ENCODE data around the gene RAMP1. TPM values are rescaled to one million over a fixed set of nuclear protein-coding genes. Genes with fewer than 3 reads are reported as not detected.
A peak's percentile ranks its signal among the peaks of the same experiment; 100 is the strongest.
"Not testable (repeated sequence)": the region's sequence is repeated elsewhere in the genome, so short reads cannot be mapped to it uniquely, and the experiment has no call there.

Gene RAMP1
- total and polyA plus RNA-seq, 4 donors: 109 to 423 (median 279) TPM

GRCh38 chr2:237946423-237946822 lies 87.0 kb downstream of the RAMP1 start:
- no peak overlapping the region for H3K27ac ChIP-seq (ENCODE audit: low read depth in 1 of 2, low read length in 2 of 2)
- no peak for DNase-seq
- no peaks in the 10 kb centered on the region for H3K36me3 ChIP-seq (ENCODE audit: control insufficient read depth in 1 of 2, insufficient read depth in 2 of 2, low read length in 1 of 2)
- H3K9me3 ChIP-seq (ENCODE audit: control insufficient read depth, low read length): peaks cover 2% of the 10 kb centered on the region
- no peak for ATAC-seq (ENCODE audit: low FRiP score)
- 63 to 76% methylated on average over 1 of the region's 1 CpG for WGBS, 2 donors
- no peak overlapping the region for H3K4me3 ChIP-seq (ENCODE audit: low read length in 2 of 2)
- H3K27me3 ChIP-seq (ENCODE audit: control insufficient read depth in 1 of 2, insufficient read depth in 2 of 2, low read length in 1 of 2): no peaks in the 10 kb centered on the region
- H3K4me1 ChIP-seq (ENCODE audit: control insufficient read depth in 1 of 2, insufficient read depth in 2 of 2, low read length in 2 of 2): no peaks in the 10 kb centered on the region
- intact Hi-C loops (cut with DNase I): no loop called here

GRCh38 chr2:237951354-237951753 lies 91.9 kb downstream of the RAMP1 start:
- H3K9me3 ChIP-seq (ENCODE audit: control insufficient read depth, low read length); H3K4me1 ChIP-seq (ENCODE audit: control insufficient read depth in 1 of 2, insufficient read depth in 2 of 2, low read length in 2 of 2); H3K36me3 ChIP-seq (ENCODE audit: control insufficient read depth in 1 of 2, insufficient read depth in 2 of 2, low read length in 1 of 2); ATAC-seq (ENCODE audit: low FRiP score); H3K27ac ChIP-seq (ENCODE audit: low read depth in 1 of 2, low read length in 2 of 2); H3K27me3 ChIP-seq (ENCODE audit: control insufficient read depth in 1 of 2, insufficient read depth in 2 of 2, low read length in 1 of 2); intact Hi-C loops (cut with DNase I); DNase-seq; H3K4me3 ChIP-seq (ENCODE audit: low read length in 2 of 2): not testable (repeated sequence)
- WGBS, 2 donors: 83 to 88% methylated on average over 4 of the region's 4 CpGs

GRCh38 chr2:237951878-237952277 lies 92.5 kb downstream of the RAMP1 start:
- no peak for DNase-seq
- intact Hi-C loops (cut with DNase I): no loop called here
- Histone ChIP-seq H3K4me1 (ENCODE audit: control insufficient read depth in 1 of 2, insufficient read depth in 2 of 2, low read length in 2 of 2) (no peaks in the 10 kb centered on the region), H3K27ac (ENCODE audit: low read depth in 1 of 2, low read length in 2 of 2) (no peak overlapping the region), H3K27me3 (ENCODE audit: control insufficient read depth in 1 of 2, insufficient read depth in 2 of 2, low read length in 1 of 2) (no peaks in the 10 kb centered on the region), H3K9me3 (ENCODE audit: control insufficient read depth, low read length) (no peaks in the 10 kb centered on the region), H3K36me3 (ENCODE audit: control insufficient read depth in 1 of 2, insufficient read depth in 2 of 2, low read length in 1 of 2) (no peaks in the 10 kb centered on the region), H3K4me3 (ENCODE audit: low read length in 2 of 2) (no peak overlapping the region)
- WGBS, 2 donors: 88 to 91% methylated on average over 3 of the region's 3 CpGs
- no peak for ATAC-seq (ENCODE audit: low FRiP score)

GRCh38 chr2:237952851-237953250 lies 93.4 kb downstream of the RAMP1 start:
- no peak for ATAC-seq (ENCODE audit: low FRiP score)
- no peak overlapping the region for H3K4me3 ChIP-seq (ENCODE audit: low read length in 2 of 2)
- no peaks in the 10 kb centered on the region for H3K36me3 ChIP-seq (ENCODE audit: control insufficient read depth in 1 of 2, insufficient read depth in 2 of 2, low read length in 1 of 2)
- DNase-seq: no peak
- H3K27me3 ChIP-seq (ENCODE audit: control insufficient read depth in 1 of 2, insufficient read depth in 2 of 2, low read length in 1 of 2): no peaks in the 10 kb centered on the region
- no peaks in the 10 kb centered on the region for H3K4me1 ChIP-seq (ENCODE audit: control insufficient read depth in 1 of 2, insufficient read depth in 2 of 2, low read length in 2 of 2)
- intact Hi-C loops (cut with DNase I): no loop called here
- WGBS, 2 donors: 90 to 91% methylated on average over 2 of the region's 2 CpGs
- no peaks in the 10 kb centered on the region for H3K9me3 ChIP-seq (ENCODE audit: control insufficient read depth, low read length)
- H3K27ac ChIP-seq (ENCODE audit: low read depth in 1 of 2, low read length in 2 of 2): no peak overlapping the region

GRCh38 chr2:237955640-237956401 lies 96.4 kb downstream of the RAMP1 start:
- ATAC-seq (ENCODE audit: low FRiP score) (peak; percentile 51), DNase-seq (peak in 1 of 2 donors; percentile 76)
- no peak overlapping the region for H3K27ac ChIP-seq (ENCODE audit: low read depth in 1 of 2, low read length in 2 of 2)
- H3K9me3 ChIP-seq (ENCODE audit: control insufficient read depth, low read length): no peaks in the 10 kb centered on the region
- no peaks in the 10 kb centered on the region for H3K4me1 ChIP-seq (ENCODE audit: control insufficient read depth in 1 of 2, insufficient read depth in 2 of 2, low read length in 2 of 2)
- WGBS, 2 donors: 8% methylated on average over 51 to 64 of the region's 64 CpGs
- peak overlapping the region in 1 of 2 donors; percentile 27 for H3K4me3 ChIP-seq (ENCODE audit: low read length in 2 of 2)
- intact Hi-C loops (cut with DNase I): no loop called here
- H3K27me3 ChIP-seq (ENCODE audit: control insufficient read depth in 1 of 2, insufficient read depth in 2 of 2, low read length in 1 of 2): no peaks in the 10 kb centered on the region
- H3K36me3 ChIP-seq (ENCODE audit: control insufficient read depth in 1 of 2, insufficient read depth in 2 of 2, low read length in 1 of 2): no peaks in the 10 kb centered on the region

- Histone ChIP-seq H3K27me3 (ENCODE audit: control insufficient read depth in 1 of 2, insufficient read depth in 2 of 2, low read length in 1 of 2) (no peaks in the 10 kb centered on the region), H3K9me3 (ENCODE audit: control insufficient read depth, low read length) (no peaks in the 10 kb centered on the region), H3K36me3 (ENCODE audit: control insufficient read depth in 1 of 2, insufficient read depth in 2 of 2, low read length in 1 of 2) (no peaks in the 10 kb centered on the region), H3K27ac (ENCODE audit: low read depth in 1 of 2, low read length in 2 of 2) (no peak overlapping the region), H3K4me1 (ENCODE audit: control insufficient read depth in 1 of 2, insufficient read depth in 2 of 2, low read length in 2 of 2) (no peaks in the 10 kb centered on the region), H3K4me3 (ENCODE audit: low read length in 2 of 2) (peak overlapping the region in 1 of 2 donors; percentile 27)
- DNase-seq: no peak
- 13 to 14% methylated on average over 20 to 23 of the region's 23 CpGs for whole genome bisulfite sequencing, 2 donors
- ATAC-seq (ENCODE audit: low FRiP score): no peak
- intact Hi-C loops (cut with DNase I): no loop called here
Observed at GRCh38 chr2:237956402-237956736, 96.9 kb downstream of the RAMP1 start.

GRCh38 chr2:237961637-237962036 lies 102.2 kb downstream of the RAMP1 start:
- intact Hi-C loops (cut with DNase I): no loop called here
- DNase-seq (peak in 1 of 2 donors; percentile 9), ATAC-seq (ENCODE audit: low FRiP score) (no peak)
- WGBS, 2 donors: 86 to 89% methylated on average over 5 of the region's 5 CpGs
- no peaks in the 10 kb centered on the region for H3K36me3 ChIP-seq (ENCODE audit: control insufficient read depth in 1 of 2, insufficient read depth in 2 of 2, low read length in 1 of 2)
- H3K27ac ChIP-seq (ENCODE audit: low read depth in 1 of 2, low read length in 2 of 2): no peak overlapping the region
- no peaks in the 10 kb centered on the region for H3K27me3 ChIP-seq (ENCODE audit: control insufficient read depth in 1 of 2, insufficient read depth in 2 of 2, low read length in 1 of 2)
- H3K4me1 ChIP-seq (ENCODE audit: control insufficient read depth in 1 of 2, insufficient read depth in 2 of 2, low read length in 2 of 2): no peaks in the 10 kb centered on the region
- no peak overlapping the region for H3K4me3 ChIP-seq (ENCODE audit: low read length in 2 of 2)
- peaks cover 2% of the 10 kb centered on the region for H3K9me3 ChIP-seq (ENCODE audit: control insufficient read depth, low read length)

Other genes with a start within 250 kb of the RAMP1 start
- gene LRRFIP1, start 232.0 kb upstream of the RAMP1 start, total RNA-seq: 100 to 1,000 TPM; 234 to 348 TPM
- gene LRRFIP1, start 232.0 kb upstream of the RAMP1 start, polyA plus RNA-seq: 100 to 1,000 TPM; 100 to 105 TPM
- gene RBM44, start 60.8 kb upstream of the RAMP1 start, total RNA-seq: 1 to 10 TPM; 2.5 to 3.2 TPM
- 1 to 10 TPM in 1 of 2 donors, not detected in 1; 1.4 TPM for gene RBM44, start 60.8 kb upstream of the RAMP1 start, polyA plus RNA-seq
- 10 to 100 TPM; 42.5 to 44.7 TPM for gene UBE2F, start 107.4 kb downstream of the RAMP1 start, total RNA-seq
- 10 to 100 TPM; 40.0 to 53.3 TPM for gene UBE2F, start 107.4 kb downstream of the RAMP1 start, polyA plus RNA-seq
- gene SCLY, start 201.4 kb downstream of the RAMP1 start, total RNA-seq: 10 to 100 TPM; 14.1 to 15.4 TPM
- 10 to 100 TPM in 1 of 2 donors, 1 to 10 TPM in 1; 6.3 to 11.1 TPM for gene SCLY, start 201.4 kb downstream of the RAMP1 start, polyA plus RNA-seq
- not detected for gene ESPNL, start 240.7 kb downstream of the RAMP1 start, total RNA-seq
- under 1 TPM in 1 of 2 donors, not detected in 1; 0.20 TPM for gene ESPNL, start 240.7 kb downstream of the RAMP1 start, polyA plus RNA-seq